ENCODE data around the gene IFIT2. TPM values are rescaled to one million over a fixed set of nuclear protein-coding genes. Genes with fewer than 3 reads are reported as not detected.

The IFIT2 gene
- total RNA-seq, 1 donor from 2014 or later, result 3.6 TPM

DNA sequence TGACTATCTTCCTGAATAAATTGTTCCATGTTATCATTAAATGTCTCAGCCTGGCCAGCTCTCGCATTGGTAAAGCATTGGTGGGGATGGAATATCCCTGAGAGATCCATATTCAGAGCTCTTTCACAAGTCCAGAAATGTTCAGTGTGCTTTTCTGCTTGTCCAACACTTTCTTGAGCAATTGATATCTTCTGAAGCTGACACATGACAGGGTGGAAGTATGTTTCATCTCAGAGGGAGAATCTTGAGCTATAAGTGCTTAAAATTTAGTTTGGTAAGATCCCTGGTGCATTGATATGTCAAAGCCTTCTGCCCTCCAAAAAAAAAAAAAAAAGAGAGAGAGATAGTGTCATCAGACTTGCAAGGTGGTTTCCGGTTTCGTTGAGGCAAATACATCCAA is 33.4 kb downstream of the IFIT2 start:
- H3K4me1 Mint-ChIP-seq, result peaks cover 27% of the 10 kb centered on the region
- no peak overlapping the region for H3K4me3 Mint-ChIP-seq
- DNase-seq (ENCODE audit: low spot score in 2 of 2, unreplicated experiment in 2 of 2), result no peak
- no peak for TF ChIP-seq CTCF (IDR thresholded peaks at IDR 0.05; ENCODE audit: unreplicated experiment)
- H3K9me3 Mint-ChIP-seq, result peaks cover 8% of the 10 kb centered on the region
- H3K27ac Mint-ChIP-seq, result no peak overlapping the region
- no peaks in the 10 kb centered on the region for H3K27me3 Mint-ChIP-seq (ENCODE audit: low read depth)
- peaks cover 28% of the 10 kb centered on the region for H3K36me3 Mint-ChIP-seq

DNA sequence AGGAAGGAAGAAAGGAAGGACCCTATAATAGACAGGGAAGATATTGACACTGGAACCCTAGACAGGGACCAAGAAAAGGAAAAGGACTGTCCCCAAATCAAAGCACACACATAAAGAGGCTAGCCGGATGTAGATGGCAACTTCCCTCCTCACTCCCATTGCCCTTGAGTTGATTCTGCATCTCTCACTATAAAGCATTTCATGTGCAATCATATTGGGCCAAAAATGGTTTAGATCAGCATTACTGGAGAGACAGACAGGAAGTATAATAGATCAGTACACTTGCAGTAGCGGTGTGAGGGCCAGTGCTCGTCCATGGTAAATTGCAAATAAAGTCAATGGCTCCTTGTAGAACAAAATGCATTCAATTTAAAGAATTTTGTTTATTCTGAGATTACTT is 34.4 kb downstream of the IFIT2 start:
- H3K4me3 Mint-ChIP-seq, result no peak overlapping the region
- TF ChIP-seq CTCF (IDR thresholded peaks at IDR 0.05; ENCODE audit: unreplicated experiment), result no peak
- H3K4me1 Mint-ChIP-seq, result peaks cover 20% of the 10 kb centered on the region
- H3K9me3 Mint-ChIP-seq, result peaks cover 8% of the 10 kb centered on the region
- peaks cover 32% of the 10 kb centered on the region for H3K36me3 Mint-ChIP-seq
- DNase-seq (ENCODE audit: low spot score in 2 of 2, unreplicated experiment in 2 of 2), result no peak
- H3K27ac Mint-ChIP-seq, result no peak overlapping the region
- H3K27me3 Mint-ChIP-seq (ENCODE audit: low read depth), result no peaks in the 10 kb centered on the region

DNA sequence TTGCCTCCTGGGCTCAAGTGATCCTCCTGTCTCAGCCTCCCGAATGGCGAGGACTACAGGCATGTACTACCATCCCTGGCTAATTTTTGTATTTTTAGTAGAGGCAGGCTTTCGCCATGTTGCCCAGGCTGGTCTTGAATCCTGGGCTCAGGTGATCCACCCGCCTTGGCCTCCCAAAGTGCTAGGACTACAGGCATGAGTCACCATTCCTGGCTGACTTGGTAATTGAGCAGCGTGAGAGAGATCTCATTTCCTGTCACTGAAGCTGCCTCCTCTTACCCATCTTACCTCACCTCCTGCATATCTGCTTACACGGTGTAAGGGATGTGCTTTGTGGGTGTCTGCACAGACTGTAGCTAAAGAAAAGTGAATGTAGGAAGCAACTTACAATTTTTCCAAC is 35.6 kb downstream of the IFIT2 start:
- Mint-ChIP-seq H3K36me3 (peaks cover 32% of the 10 kb centered on the region), H3K27me3 (ENCODE audit: low read depth) (no peaks in the 10 kb centered on the region), H3K4me1 (peaks cover 18% of the 10 kb centered on the region), H3K27ac (no peak overlapping the region), H3K4me3 (no peak overlapping the region), H3K9me3 (peaks cover 8% of the 10 kb centered on the region)
- no peak for DNase-seq (ENCODE audit: low spot score in 2 of 2, unreplicated experiment in 2 of 2)
- no peak for TF ChIP-seq CTCF (IDR thresholded peaks at IDR 0.05; ENCODE audit: unreplicated experiment)

DNA sequence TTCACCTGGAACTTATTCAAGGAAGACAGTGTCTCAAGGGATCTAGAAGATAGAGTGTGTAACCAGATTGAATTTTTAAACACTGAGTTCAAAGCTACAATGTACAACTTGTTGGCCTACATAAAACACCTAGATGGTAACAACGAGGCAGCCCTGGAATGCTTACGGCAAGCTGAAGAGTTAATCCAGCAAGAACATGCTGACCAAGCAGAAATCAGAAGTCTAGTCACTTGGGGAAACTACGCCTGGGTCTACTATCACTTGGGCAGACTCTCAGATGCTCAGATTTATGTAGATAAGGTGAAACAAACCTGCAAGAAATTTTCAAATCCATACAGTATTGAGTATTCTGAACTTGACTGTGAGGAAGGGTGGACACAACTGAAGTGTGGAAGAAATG is 36.9 kb downstream of the IFIT2 start:
- Mint-ChIP-seq H3K27ac (no peak overlapping the region), H3K9me3 (peaks cover 8% of the 10 kb centered on the region), H3K36me3 (peaks cover 32% of the 10 kb centered on the region), H3K4me3 (no peak overlapping the region), H3K4me1 (peaks cover 18% of the 10 kb centered on the region), H3K27me3 (ENCODE audit: low read depth) (no peaks in the 10 kb centered on the region)
- TF ChIP-seq CTCF (IDR thresholded peaks at IDR 0.05; ENCODE audit: unreplicated experiment), result no peak
- DNase-seq (ENCODE audit: low spot score in 2 of 2, unreplicated experiment in 2 of 2), result no peak

DNA sequence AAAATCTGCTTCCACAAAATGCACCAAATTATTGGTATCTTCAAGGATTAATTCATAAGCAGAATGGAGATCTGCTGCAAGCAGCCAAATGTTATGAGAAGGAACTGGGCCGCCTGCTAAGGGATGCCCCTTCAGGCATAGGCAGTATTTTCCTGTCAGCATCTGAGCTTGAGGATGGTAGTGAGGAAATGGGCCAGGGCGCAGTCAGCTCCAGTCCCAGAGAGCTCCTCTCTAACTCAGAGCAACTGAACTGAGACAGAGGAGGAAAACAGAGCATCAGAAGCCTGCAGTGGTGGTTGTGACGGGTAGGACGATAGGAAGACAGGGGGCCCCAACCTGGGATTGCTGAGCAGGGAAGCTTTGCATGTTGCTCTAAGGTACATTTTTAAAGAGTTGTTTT is 38.0 kb downstream of the IFIT2 start:
- Mint-ChIP-seq H3K9me3 (peaks cover 8% of the 10 kb centered on the region), H3K4me1 (peaks cover 22% of the 10 kb centered on the region), H3K36me3 (peaks cover 32% of the 10 kb centered on the region), H3K4me3 (no peak overlapping the region), H3K27ac (no peak overlapping the region), H3K27me3 (ENCODE audit: low read depth) (no peaks in the 10 kb centered on the region)
- DNase-seq (ENCODE audit: low spot score in 2 of 2, unreplicated experiment in 2 of 2), result no peak
- no peak for TF ChIP-seq CTCF (IDR thresholded peaks at IDR 0.05; ENCODE audit: unreplicated experiment)

GRCh38 chr10:89341649-89342048 is 39.8 kb downstream of the IFIT2 start:
- Mint-ChIP-seq H3K4me3 (no peak overlapping the region), H3K27me3 (ENCODE audit: low read depth) (no peaks in the 10 kb centered on the region), H3K27ac (no peak overlapping the region), H3K4me1 (peaks cover 27% of the 10 kb centered on the region), H3K36me3 (peaks cover 32% of the 10 kb centered on the region), H3K9me3 (peaks cover 8% of the 10 kb centered on the region)
- TF ChIP-seq CTCF (IDR thresholded peaks at IDR 0.05; ENCODE audit: unreplicated experiment), result no peak
- no peak for DNase-seq (ENCODE audit: low spot score in 2 of 2, unreplicated experiment in 2 of 2)

All from mesothelial cell of epicardium (in vitro differentiated cells).